Measurements from ENCODE around the gene TMEM178B. TPM values are rescaled to one million over a fixed set of nuclear protein-coding genes. Genes with fewer than 3 reads are reported as not detected.

Gene TMEM178B
- total RNA-seq, 2 experiments from 2014 or later: 0.18 to 1.9 TPM

GRCh38 chr7:141349804-141350203, 275.9 kb downstream of the TMEM178B start:
- Mint-ChIP-seq H3K4me1 (peaks cover 6% of the 10 kb centered on the region), H3K36me3 (no peaks in the 10 kb centered on the region), H3K4me3 (no peak overlapping the region), H3K9me3 (ENCODE audit: low read depth) (no peaks in the 10 kb centered on the region), H3K27me3 (peaks cover 18% of the 10 kb centered on the region), H3K27ac (no peak overlapping the region)
- DNase-seq: no peak
- ATAC-seq: no peak
- CTCF ChIA-PET: no interaction called here

GRCh38 chr7:141351175-141351574, 277.3 kb downstream of the TMEM178B start:
- CTCF ChIA-PET: no interaction called here
- no peaks in the 10 kb centered on the region for H3K36me3 Mint-ChIP-seq
- no peak overlapping the region for H3K27ac Mint-ChIP-seq
- peaks cover 6% of the 10 kb centered on the region for H3K4me1 Mint-ChIP-seq
- ATAC-seq: no peak
- no peak for DNase-seq
- peaks cover 15% of the 10 kb centered on the region for H3K27me3 Mint-ChIP-seq
- H3K4me3 Mint-ChIP-seq: no peak overlapping the region
- H3K9me3 Mint-ChIP-seq (ENCODE audit: low read depth): no peaks in the 10 kb centered on the region

- Mint-ChIP-seq H3K27me3 (peaks cover 13% of the 10 kb centered on the region), H3K27ac (no peak overlapping the region), H3K36me3 (no peaks in the 10 kb centered on the region), H3K4me3 (no peak overlapping the region), H3K9me3 (ENCODE audit: low read depth) (no peaks in the 10 kb centered on the region), H3K4me1 (peaks cover 6% of the 10 kb centered on the region)
- CTCF ChIA-PET: no interaction called here
- no peak for DNase-seq
- no peak for ATAC-seq
Measured at GRCh38 chr7:141352955-141353354, 279.1 kb downstream of the TMEM178B start.

GRCh38 chr7:141354251-141354650, 280.4 kb downstream of the TMEM178B start:
- peak; percentile 36 for ATAC-seq
- DNase-seq: peak; percentile 42
- Mint-ChIP-seq H3K4me1 (peaks cover 6% of the 10 kb centered on the region), H3K4me3 (no peak overlapping the region), H3K27ac (no peak overlapping the region), H3K9me3 (ENCODE audit: low read depth) (no peaks in the 10 kb centered on the region), H3K27me3 (peaks cover 14% of the 10 kb centered on the region), H3K36me3 (no peaks in the 10 kb centered on the region)
- CTCF ChIA-PET: no interaction called here

- no peaks in the 10 kb centered on the region for H3K36me3 Mint-ChIP-seq
- no peak overlapping the region for H3K27ac Mint-ChIP-seq
- DNase-seq (no peak), ATAC-seq (no peak)
- H3K9me3 Mint-ChIP-seq (ENCODE audit: low read depth): no peaks in the 10 kb centered on the region
- CTCF ChIA-PET: no interaction called here
- H3K4me3 Mint-ChIP-seq: no peak overlapping the region
- peaks cover 14% of the 10 kb centered on the region for H3K27me3 Mint-ChIP-seq
- H3K4me1 Mint-ChIP-seq: peaks cover 6% of the 10 kb centered on the region
Measured at GRCh38 chr7:141355032-141355431, 281.2 kb downstream of the TMEM178B start.

- no peak for ATAC-seq
- Mint-ChIP-seq H3K27ac (no peak overlapping the region), H3K36me3 (no peaks in the 10 kb centered on the region)
Measured at GRCh38 chr7:141356161-141356560, 282.3 kb downstream of the TMEM178B start.

GRCh38 chr7:141358386-141358785, 284.5 kb downstream of the TMEM178B start:
- Mint-ChIP-seq H3K27ac (no peak overlapping the region), H3K36me3 (no peaks in the 10 kb centered on the region), H3K4me1 (peaks cover 6% of the 10 kb centered on the region), H3K9me3 (ENCODE audit: low read depth) (no peaks in the 10 kb centered on the region), H3K27me3 (peaks cover 10% of the 10 kb centered on the region), H3K4me3 (no peak overlapping the region)
- ATAC-seq (no peak), DNase-seq (no peak)
- CTCF ChIA-PET: no interaction called here

More at GRCh38 chr7:141356161-141356560, 282.3 kb downstream of the TMEM178B start:
- Mint-ChIP-seq H3K4me3 (no peak overlapping the region), H3K9me3 (ENCODE audit: low read depth) (no peaks in the 10 kb centered on the region), H3K27me3 (peaks cover 12% of the 10 kb centered on the region), H3K4me1 (peaks cover 6% of the 10 kb centered on the region)
- DNase-seq: no peak
- CTCF ChIA-PET: no interaction called here

GRCh38 chr7:141359262-141359661, 285.4 kb downstream of the TMEM178B start:
- Mint-ChIP-seq H3K4me1 (peaks cover 5% of the 10 kb centered on the region), H3K4me3 (no peak overlapping the region), H3K9me3 (ENCODE audit: low read depth) (no peaks in the 10 kb centered on the region), H3K36me3 (no peaks in the 10 kb centered on the region), H3K27ac (no peak overlapping the region), H3K27me3 (peaks cover 10% of the 10 kb centered on the region)
- CTCF ChIA-PET: no interaction called here
- no peak for ATAC-seq
- DNase-seq: no peak

- H3K4me3 Mint-ChIP-seq: no peak overlapping the region
- no peak overlapping the region for H3K27ac Mint-ChIP-seq
- no peak for DNase-seq
- H3K27me3 Mint-ChIP-seq: peaks cover 7% of the 10 kb centered on the region
- H3K36me3 Mint-ChIP-seq: no peaks in the 10 kb centered on the region
- no peaks in the 10 kb centered on the region for H3K9me3 Mint-ChIP-seq (ENCODE audit: low read depth)
- CTCF ChIA-PET: no interaction called here
- no peak for ATAC-seq
- no peaks in the 10 kb centered on the region for H3K4me1 Mint-ChIP-seq
Measured at GRCh38 chr7:141359740-141360415, 286.0 kb downstream of the TMEM178B start.

- Mint-ChIP-seq H3K36me3 (no peaks in the 10 kb centered on the region), H3K4me1 (no peaks in the 10 kb centered on the region), H3K4me3 (no peak overlapping the region), H3K9me3 (ENCODE audit: low read depth) (no peaks in the 10 kb centered on the region), H3K27ac (no peak overlapping the region), H3K27me3 (peaks cover 7% of the 10 kb centered on the region)
- DNase-seq (no peak), ATAC-seq (no peak)
- CTCF ChIA-PET: no interaction called here
Measured at GRCh38 chr7:141360416-141360760, 286.5 kb downstream of the TMEM178B start.

GRCh38 chr7:141360803-141361202, 286.9 kb downstream of the TMEM178B start:
- Mint-ChIP-seq H3K9me3 (ENCODE audit: low read depth) (no peaks in the 10 kb centered on the region), H3K27me3 (peaks cover 7% of the 10 kb centered on the region), H3K27ac (no peak overlapping the region), H3K36me3 (no peaks in the 10 kb centered on the region), H3K4me1 (no peaks in the 10 kb centered on the region), H3K4me3 (no peak overlapping the region)
- CTCF ChIA-PET: no interaction called here
- ATAC-seq (no peak), DNase-seq (no peak)

GRCh38 chr7:141361479-141361878, 287.6 kb downstream of the TMEM178B start:
- H3K4me3 Mint-ChIP-seq: no peak overlapping the region
- no peak overlapping the region for H3K27ac Mint-ChIP-seq
- CTCF ChIA-PET: no interaction called here
- peaks cover 10% of the 10 kb centered on the region for H3K27me3 Mint-ChIP-seq
- ATAC-seq (no peak), DNase-seq (no peak)
- H3K36me3 Mint-ChIP-seq: no peaks in the 10 kb centered on the region
- H3K9me3 Mint-ChIP-seq (ENCODE audit: low read depth): no peaks in the 10 kb centered on the region
- no peaks in the 10 kb centered on the region for H3K4me1 Mint-ChIP-seq

GRCh38 chr7:141361960-141362359, 288.1 kb downstream of the TMEM178B start:
- no peaks in the 10 kb centered on the region for H3K9me3 Mint-ChIP-seq (ENCODE audit: low read depth)
- H3K4me3 Mint-ChIP-seq: no peak overlapping the region
- ATAC-seq (no peak), DNase-seq (no peak)
- H3K27me3 Mint-ChIP-seq: peaks cover 12% of the 10 kb centered on the region
- H3K36me3 Mint-ChIP-seq: no peaks in the 10 kb centered on the region
- CTCF ChIA-PET: no interaction called here
- H3K4me1 Mint-ChIP-seq: no peaks in the 10 kb centered on the region
- H3K27ac Mint-ChIP-seq: no peak overlapping the region

GRCh38 chr7:141362580-141363435, 288.9 kb downstream of the TMEM178B start:
- H3K9me3 Mint-ChIP-seq (ENCODE audit: low read depth): no peaks in the 10 kb centered on the region
- no peaks in the 10 kb centered on the region for H3K36me3 Mint-ChIP-seq
- H3K27ac Mint-ChIP-seq: no peak overlapping the region
- CTCF ChIA-PET: no interaction called here
- no peak overlapping the region for H3K4me3 Mint-ChIP-seq
- ATAC-seq (no peak), DNase-seq (no peak)
- H3K27me3 Mint-ChIP-seq: peaks cover 12% of the 10 kb centered on the region
- no peaks in the 10 kb centered on the region for H3K4me1 Mint-ChIP-seq
